ENCODE results near the gene FLAD1.

The FLAD1 gene

DNA sequence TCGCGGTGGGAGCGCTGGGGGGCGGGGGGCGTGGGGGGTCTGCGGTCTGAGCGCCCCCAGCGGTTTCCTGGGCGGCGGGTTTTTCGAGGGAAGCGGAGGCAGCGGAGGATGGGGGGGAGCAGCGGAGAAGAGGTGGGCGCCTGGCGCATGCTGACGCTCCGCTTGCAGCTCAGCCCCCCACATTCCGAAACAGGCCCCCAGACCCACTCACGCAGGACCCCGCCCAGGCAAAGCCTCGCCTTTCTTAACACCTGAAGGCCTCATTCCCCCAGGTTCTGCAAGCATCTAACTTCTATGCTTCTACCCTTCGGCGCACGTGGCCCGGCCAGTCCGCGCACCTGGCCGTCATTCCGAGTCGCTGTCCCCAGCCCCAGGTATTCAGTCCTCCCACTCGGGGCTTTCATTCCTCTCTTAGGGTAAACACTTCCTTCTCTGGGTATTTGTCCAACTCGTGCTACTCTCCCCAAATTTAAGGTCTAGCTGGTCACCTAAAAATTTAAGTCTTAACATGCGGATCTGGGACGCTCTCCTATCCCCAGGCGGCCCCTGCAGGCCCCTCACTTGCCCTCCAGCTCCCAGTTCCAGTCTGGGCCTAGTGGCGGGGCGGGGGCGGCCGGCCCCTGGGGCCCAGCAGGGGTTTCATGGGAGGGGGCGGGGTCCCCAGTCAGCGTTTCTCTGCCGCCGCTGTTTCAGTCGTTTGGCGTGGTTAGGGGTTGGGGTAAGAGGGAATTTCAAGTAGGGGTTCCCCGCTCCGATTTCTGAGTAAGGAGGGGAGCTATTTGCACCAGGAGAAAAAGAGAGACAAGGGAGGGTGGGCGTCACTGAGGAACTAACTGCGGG lies 16.6 kb downstream of the FLAD1 start:
- TF ChIP-seq, protein P1, sequence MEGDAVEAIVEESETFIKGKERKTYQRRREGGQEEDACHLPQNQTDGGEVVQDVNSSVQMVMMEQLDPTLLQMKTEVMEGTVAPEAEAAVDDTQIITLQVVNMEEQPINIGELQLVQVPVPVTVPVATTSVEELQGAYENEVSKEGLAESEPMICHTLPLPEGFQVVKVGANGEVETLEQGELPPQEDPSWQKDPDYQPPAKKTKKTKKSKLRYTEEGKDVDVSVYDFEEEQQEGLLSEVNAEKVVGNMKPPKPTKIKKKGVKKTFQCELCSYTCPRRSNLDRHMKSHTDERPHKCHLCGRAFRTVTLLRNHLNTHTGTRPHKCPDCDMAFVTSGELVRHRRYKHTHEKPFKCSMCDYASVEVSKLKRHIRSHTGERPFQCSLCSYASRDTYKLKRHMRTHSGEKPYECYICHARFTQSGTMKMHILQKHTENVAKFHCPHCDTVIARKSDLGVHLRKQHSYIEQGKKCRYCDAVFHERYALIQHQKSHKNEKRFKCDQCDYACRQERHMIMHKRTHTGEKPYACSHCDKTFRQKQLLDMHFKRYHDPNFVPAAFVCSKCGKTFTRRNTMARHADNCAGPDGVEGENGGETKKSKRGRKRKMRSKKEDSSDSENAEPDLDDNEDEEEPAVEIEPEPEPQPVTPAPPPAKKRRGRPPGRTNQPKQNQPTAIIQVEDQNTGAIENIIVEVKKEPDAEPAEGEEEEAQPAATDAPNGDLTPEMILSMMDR (IDR thresholded peaks at IDR 0.05; ENCODE audit: low read depth, low read length, missing control alignments), result no peak
- no peak for DNase-seq (ENCODE audit: extremely low read depth, low read depth)
- H3K4me3 ChIP-seq (replicated peaks; ENCODE audit: low read depth, low read length), result peak overlapping the region; percentile 61

DNA sequence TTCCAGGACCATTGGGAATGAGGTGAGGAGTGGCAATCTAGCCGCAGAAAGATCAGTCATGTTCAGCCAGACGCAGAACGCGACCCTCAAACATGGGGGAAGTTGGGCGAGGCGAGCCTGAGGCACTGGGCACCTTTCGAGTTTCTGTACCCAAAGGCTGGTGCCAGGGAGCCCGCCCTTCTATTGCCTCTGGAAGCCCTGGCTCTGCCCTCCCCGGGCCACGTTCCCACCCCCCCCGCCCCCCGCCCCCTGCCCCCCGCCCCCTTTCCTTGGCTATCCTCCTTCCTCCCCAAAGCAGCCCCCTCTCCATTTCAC lies 17.2 kb downstream of the FLAD1 start:
- DNase-seq (ENCODE audit: extremely low read depth, low read depth), result no peak
- TF ChIP-seq, protein P1 (IDR thresholded peaks at IDR 0.05; ENCODE audit: low read depth, low read length, missing control alignments), result no peak
- peak overlapping the region; percentile 61 for H3K4me3 ChIP-seq (replicated peaks; ENCODE audit: low read depth, low read length)

DNA sequence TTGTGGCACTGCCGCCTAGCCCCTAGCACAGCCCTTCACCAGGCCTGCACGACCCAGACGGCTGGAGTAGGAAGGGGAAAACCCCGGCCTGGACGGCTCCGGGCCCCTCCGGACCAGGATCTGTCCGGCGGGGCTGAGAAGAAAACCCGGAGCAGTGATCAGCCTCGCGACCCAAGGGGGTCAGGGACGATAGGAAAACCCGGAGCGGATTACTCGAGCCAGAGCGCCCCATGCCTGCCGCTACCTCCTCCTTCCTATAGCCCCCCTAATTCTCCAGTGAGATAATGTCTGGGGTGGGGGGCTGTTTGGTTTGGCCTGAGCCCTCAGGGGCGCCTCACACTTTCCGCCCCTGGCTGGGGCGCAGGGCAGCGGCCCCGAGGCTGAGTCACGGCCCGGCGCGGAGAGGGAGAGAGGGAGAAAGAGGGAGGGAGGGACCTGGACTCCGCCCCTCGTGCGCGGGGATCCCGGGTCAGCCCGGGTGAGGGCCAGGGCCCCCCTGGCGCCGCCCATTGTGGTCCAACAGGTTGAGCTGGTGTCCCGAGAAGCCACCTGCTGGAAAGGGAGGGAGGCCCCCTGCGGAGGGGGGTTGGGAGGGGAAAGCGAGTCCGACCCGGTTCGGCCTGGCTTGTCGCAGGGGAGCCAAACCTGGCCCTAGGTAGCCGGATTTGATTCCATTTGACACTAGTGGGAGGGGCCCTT lies 17.7 kb downstream of the FLAD1 start:
- TF ChIP-seq, protein P1 (IDR thresholded peaks at IDR 0.05; ENCODE audit: low read depth, low read length, missing control alignments), result no peak
- peak; percentile 53 for DNase-seq (ENCODE audit: extremely low read depth, low read depth)
- peak overlapping the region; percentile 61 for H3K4me3 ChIP-seq (replicated peaks; ENCODE audit: low read depth, low read length)

DNA sequence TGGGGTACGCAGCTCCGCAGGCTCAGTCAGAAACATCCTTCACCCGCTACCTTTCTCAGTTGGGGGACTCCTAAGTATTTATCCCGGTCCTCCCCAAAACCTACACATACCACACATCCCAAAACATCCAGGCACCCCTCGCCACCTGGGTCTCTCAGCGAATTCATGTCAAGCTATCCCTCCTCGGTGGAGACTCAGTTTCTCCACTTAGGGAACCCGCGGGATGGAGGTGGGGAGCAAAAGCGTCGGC lies 18.2 kb downstream of the FLAD1 start:
- peak overlapping the region; percentile 61 for H3K4me3 ChIP-seq (replicated peaks; ENCODE audit: low read depth, low read length)
- TF ChIP-seq, protein P1 (IDR thresholded peaks at IDR 0.05; ENCODE audit: low read depth, low read length, missing control alignments), result no peak
- DNase-seq (ENCODE audit: extremely low read depth, low read depth), result no peak

DNA sequence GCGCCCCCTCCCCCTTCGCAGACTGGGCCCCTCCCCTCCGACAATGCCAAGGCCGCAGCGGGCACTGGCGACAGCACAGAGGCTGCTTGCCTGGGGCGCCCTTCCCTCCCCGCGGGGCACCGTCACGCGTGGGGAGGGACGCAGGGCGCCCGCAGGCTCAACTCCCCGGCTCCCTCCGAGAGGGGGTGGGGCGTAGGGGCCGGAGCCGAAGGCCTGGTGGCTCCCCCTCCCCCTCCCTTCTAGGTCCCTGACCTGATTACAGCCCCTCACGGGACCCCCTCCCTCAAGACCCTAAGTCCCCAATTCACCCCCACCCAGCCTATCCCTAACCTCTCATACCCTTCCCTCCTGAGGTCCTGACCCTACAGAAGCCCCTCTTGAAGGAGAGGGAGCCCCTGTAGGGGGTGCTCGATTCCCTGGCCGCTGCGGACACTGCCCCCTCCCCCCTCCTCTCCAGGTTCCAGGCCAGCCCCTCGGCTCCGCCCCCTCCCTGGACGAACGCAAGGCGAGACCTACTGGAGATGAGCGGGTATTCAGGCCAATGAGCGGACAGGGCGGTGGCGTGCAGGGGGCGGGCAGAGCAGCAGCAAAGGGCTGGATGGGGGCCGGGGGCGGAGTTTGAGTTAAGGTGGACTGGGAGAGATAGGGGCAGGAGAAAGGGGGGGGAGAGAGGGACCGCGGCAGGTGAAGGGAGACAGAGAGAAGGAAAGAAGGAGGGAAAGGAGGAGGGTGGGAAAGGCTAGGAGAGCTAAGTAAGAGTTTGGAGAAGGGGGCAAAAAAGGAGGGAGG lies 18.7 kb downstream of the FLAD1 start:
- peak overlapping the region; percentile 61 for H3K4me3 ChIP-seq (replicated peaks; ENCODE audit: low read depth, low read length)
- peak; percentile 94 for DNase-seq (ENCODE audit: extremely low read depth, low read depth)
- TF ChIP-seq, protein P1 (IDR thresholded peaks at IDR 0.05; ENCODE audit: low read depth, low read length, missing control alignments), result peak; percentile 61

DNA sequence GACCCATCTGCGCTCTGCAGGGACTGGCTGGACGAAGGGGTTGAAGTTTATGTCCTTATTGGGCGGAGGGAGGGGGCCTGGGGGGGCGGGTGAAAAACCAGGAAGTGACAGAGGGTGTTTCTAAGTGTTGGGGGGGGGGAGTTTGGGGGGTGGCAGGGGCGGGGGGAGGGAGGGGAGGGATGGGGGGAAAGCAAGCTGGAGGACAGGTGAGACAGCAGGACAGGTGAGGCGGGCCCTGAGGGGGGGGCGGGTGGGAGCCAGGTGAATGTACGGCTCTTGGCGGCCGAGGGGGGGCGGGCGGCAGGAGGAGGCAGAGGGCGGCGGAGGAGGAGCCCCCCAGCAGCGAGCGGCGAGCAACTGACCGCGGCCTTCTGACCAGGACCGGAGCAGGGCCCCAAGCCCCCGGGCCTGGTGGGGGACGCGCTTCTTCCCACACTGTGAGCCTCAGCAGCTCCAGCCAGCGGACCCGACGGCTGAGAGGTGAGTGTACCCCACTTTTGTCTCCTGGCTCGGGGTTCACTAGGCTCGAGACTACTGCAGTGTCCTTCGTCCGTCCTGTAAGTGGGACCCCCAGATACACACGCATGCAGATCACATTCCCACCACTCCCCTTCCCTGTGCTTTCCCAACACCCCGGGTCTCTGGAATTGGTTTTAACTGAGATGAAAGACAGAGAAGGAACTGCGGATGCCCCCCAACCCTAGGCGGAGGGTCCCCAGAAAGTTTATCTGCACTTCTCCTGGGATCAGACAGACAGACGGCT lies 19.5 kb downstream of the FLAD1 start, which contains the start of gene ZBTB7B:
Gene ZBTB7B, plus strand, starts transcription at position 339 of the 763 bp plus-strand sequence. CDS start 11,859 bp downstream, outside the sequence.
- TF ChIP-seq, protein P1 (IDR thresholded peaks at IDR 0.05; ENCODE audit: low read depth, low read length, missing control alignments), result no peak
- H3K4me3 ChIP-seq (replicated peaks; ENCODE audit: low read depth, low read length), result peak within 1 kb of the TSS; percentile 93
- DNase-seq (ENCODE audit: extremely low read depth, low read depth), result no peak

Data from HFF-Myc (cell line).